Naive thymus-derived CD4-positive, alpha-beta T cell (primary cell): ENCODE data around the gene RPS6KA1. TPM values are rescaled to one million over a fixed set of nuclear protein-coding genes. Genes with fewer than 3 reads are reported as not detected.

ENCODE experiments used
- ATAC-seq: fragments of 150-1000 bp; cut with Tn5 transposase; 2 replicates; pipeline ENCODE4 v1.10.0; 2021; ENCODE audit warnings: mild to moderate bottlenecking, moderate library complexity
- CTCF ChIA-PET: fragments of 350-600 bp; sonication (Branson Sonifier 250); formaldehyde crosslinking; loops from one replicate; lab custom pipeline; 2021; ENCODE audit warnings: antibody characterized with exemption; lab: Charles Lee
- POLR2A ChIA-PET: fragments of 350-600 bp; sonication (Branson Sonifier 250); formaldehyde crosslinking; loops from one replicate; lab custom pipeline; 2021; ENCODE audit warnings: antibody characterized with exemption, inconsistent platforms; lab: Charles Lee
- DNase-seq, 9 donors: peaks; one replicate each; pipeline versions ENCODE4 v3.0.0 to v3.0.0-alpha.2; 2020 to 2022; ENCODE audit warnings: mixed read lengths in 1 of 9
- H3K27ac ChIP-seq: one replicate; pipeline ENCODE4 v1.7.0; 2013; ENCODE audit warnings: mild to moderate bottlenecking, low read depth, low read length, moderate library complexity
- H3K27me3 ChIP-seq, 2 donors: one replicate each; pipeline ENCODE4 v1.7.0; 2013; ENCODE audit warnings: low read length in 2 of 2, mild to moderate bottlenecking in 2 of 2, moderate library complexity in 2 of 2; ENCODE audit not compliant: control insufficient read depth in 2 of 2, insufficient read depth in 2 of 2
- H3K36me3 ChIP-seq, 3 experiments: 1 replicate in 2 of 3; 2 replicates in 1 of 3; pipeline ENCODE4 v1.7.0; 2013; ENCODE audit warnings: low read length in 3 of 3, mild to moderate bottlenecking in 3 of 3, moderate library complexity in 1 of 3; ENCODE audit not compliant: insufficient read depth in 3 of 3, control insufficient read depth in 2 of 3
- H3K4me1 ChIP-seq, 2 donors: one replicate each; pipeline ENCODE4 v1.7.0; 2013; ENCODE audit warnings: low read length in 2 of 2, mild to moderate bottlenecking in 2 of 2, moderate library complexity in 1 of 2; ENCODE audit not compliant: control insufficient read depth in 2 of 2, insufficient read depth in 2 of 2
- H3K4me3 ChIP-seq: 2 replicates; pipeline ENCODE4 v1.7.0; 2013; ENCODE audit warnings: mild to moderate bottlenecking, low read length
- H3K9me3 ChIP-seq, 3 experiments: 1 replicate in 2 of 3; 2 replicates in 1 of 3; pipeline ENCODE4 v1.7.0; 2013; ENCODE audit warnings: low read length in 3 of 3; ENCODE audit not compliant: control insufficient read depth in 2 of 3
- H3K27ac Mint-ChIP-seq, 9 donors: one replicate each; pipeline ENCODE4 v1.8.0; 2020 to 2022; ENCODE audit warnings: mixed read lengths in 9 of 9, mild to moderate bottlenecking in 8 of 9, moderate library complexity in 5 of 9, inconsistent platforms in 2 of 9
- H3K27me3 Mint-ChIP-seq, 5 donors: one replicate each; pipeline ENCODE4 v1.8.0; 2021 to 2022; ENCODE audit warnings: mixed read lengths in 5 of 5, mild to moderate bottlenecking in 1 of 5
- H3K36me3 Mint-ChIP-seq, 5 donors: one replicate each; pipeline ENCODE4 v1.8.0; 2020 to 2022; ENCODE audit warnings: mixed read lengths in 5 of 5, mild to moderate bottlenecking in 3 of 5, inconsistent platforms in 1 of 5
- H3K4me1 Mint-ChIP-seq, 7 donors: one replicate each; pipeline ENCODE4 v1.8.0; 2020 to 2022; ENCODE audit warnings: mixed read lengths in 7 of 7, mild to moderate bottlenecking in 3 of 7, inconsistent platforms in 1 of 7
- H3K4me3 Mint-ChIP-seq, 10 donors: one replicate each; pipeline ENCODE4 v1.8.0; 2020 to 2022; ENCODE audit warnings: mild to moderate bottlenecking in 10 of 10, mixed read lengths in 10 of 10, moderate library complexity in 6 of 10, inconsistent platforms in 2 of 10
- H3K9me3 Mint-ChIP-seq, 11 donors: one replicate each; pipeline ENCODE4 v1.8.0; 2020 to 2022; ENCODE audit warnings: mixed read lengths in 11 of 11, mild to moderate bottlenecking in 4 of 11, inconsistent platforms in 1 of 11, moderate library complexity in 1 of 11
- intact Hi-C, 2 donors: fragments of 100-400 bp; cut with micrococcal nuclease; formaldehyde crosslinking; loops; one replicate each; pipeline ENCODE4 v1.15.1; 2023
- polyA plus RNA-seq, 2 donors: library from polyadenylated mRNA; unstranded; fragments of 300-500 nt; fragmentation: Illumina TruSeq; gene quantifications; one replicate each; pipeline ENCODE4 v1.2.3, GENCODE V29; 2021
- total RNA-seq, 6 experiments: library from RNA in 5 of 6; stranded (reverse) in 5 of 6; gene quantifications; 1 replicate in 5 of 6; 2 replicates in 1 of 6; pipeline ENCODE4 v1.2.3 and lab custom pipeline; 2021 to 2026

Gene RPS6KA1
- total and polyA plus RNA-seq, 7 experiments from 2014 or later: 53.8 to 205 (median 109) TPM

DNA sequence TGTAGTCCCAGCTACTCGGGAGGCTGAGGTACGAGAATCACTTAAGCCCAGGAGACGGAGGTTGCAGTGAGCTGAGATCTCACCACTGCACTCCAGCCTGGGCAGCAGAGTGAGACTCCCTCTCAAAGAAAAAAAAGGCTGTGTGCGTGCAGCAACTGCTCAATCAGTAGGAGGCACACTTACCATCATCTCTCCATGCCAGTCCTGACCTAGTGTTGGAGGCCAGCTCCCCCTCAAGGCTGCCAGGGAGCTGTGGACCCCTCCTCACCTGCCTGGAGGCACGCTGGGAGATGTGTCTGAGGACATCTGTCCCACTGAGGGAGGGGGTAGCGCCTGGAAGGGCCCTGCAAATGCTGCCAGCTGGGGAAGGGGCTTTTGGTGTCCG is 11.9 kb downstream of the RPS6KA1 start:
- Histone ChIP-seq H3K27ac (peak overlapping the region; percentile 71), H3K27me3 (no peaks in the 10 kb centered on the region), H3K4me3 (peak overlapping the region; percentile 22), H3K4me1 (peaks cover 70 to 82% of the 10 kb centered on the region in 2 donors), H3K9me3 (no peaks in the 10 kb centered on the region), H3K36me3 (peaks cover 0 to 3% (median 0%) of the 10 kb centered on the region in 3 experiments)
- intact Hi-C loops: loop anchor here (2.0 to 10.0 kb wide), 3 partner anchors 56 to 257 kb away; partner anchors contain the start of gene SH3BGRL3 (in 1 of the 2)
- Mint-ChIP-seq H3K27me3 (no peaks in the 10 kb centered on the region), H3K4me1 (peaks cover 76 to 90% (median 77%) of the 10 kb centered on the region in 7 donors), H3K36me3 (peaks cover 0 to 18% (median 0%) of the 10 kb centered on the region in 5 donors), H3K9me3 (peaks cover 0 to 2% (median 0%) of the 10 kb centered on the region in 11 donors), H3K4me3 (peak overlapping the region; percentile 75 to 91 (median 84)), H3K27ac (peak overlapping the region; percentile 82 to 99 (median 96))
- DNase-seq (no peak), ATAC-seq (no peak)
- ChIA-PET CTCF (interaction anchor here (0.7 to 4.4 kb wide), 17 partner anchors 8 to 560 kb away, joined by 3 to 19 read pairs (median 4); no protein-coding TSS in a partner anchor), POLR2A (interaction anchor here (0.8 to 5.4 kb wide), 9 partner anchors 10 to 247 kb away, joined by 3 to 42 read pairs (median 6); partner anchors contain the start of genes PIGV and RPS6KA1)

DNA sequence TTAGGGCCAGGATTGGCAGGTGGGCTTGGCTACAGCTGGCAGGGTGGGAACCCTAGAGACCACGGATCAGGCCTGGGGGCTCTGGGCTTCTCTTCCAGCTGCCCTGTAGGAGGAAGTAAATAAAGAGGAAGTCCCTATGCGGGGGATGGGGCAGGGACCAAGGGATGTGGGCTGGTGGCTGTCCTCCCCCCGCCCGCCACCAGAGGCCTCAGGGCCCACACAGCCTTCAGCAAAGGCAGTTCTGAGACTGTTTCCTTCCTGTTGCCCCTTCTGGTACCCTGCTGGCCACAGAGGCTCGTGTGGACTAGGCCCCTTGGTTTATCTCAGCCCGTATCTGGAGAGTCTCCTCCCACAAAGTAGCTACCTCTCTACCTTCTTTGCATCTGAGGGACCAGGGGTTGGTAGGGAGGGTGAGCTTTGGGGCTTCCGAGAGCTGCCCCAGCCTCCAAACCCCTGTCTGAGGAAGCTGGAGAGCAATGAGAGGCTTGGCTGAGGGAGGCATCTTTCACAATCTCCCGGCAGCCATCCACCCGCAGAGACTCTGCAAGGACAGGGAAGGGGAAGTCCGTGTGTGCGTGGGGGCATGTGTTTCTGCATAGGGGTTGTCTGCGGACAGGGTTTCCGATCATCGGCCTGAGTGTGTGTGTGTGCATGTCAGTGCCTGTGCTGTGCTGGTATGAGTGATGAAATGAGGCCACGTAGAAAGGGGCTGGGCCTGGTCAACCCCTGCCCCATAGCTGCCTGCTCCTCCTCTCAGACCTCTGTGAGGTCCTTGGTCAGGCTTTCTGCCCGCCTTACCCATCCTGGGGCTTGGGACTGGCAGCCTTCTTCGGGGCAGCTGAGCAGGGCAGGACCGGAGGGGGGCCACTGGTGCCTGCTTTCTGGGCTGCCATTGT is 12.5 kb downstream of the RPS6KA1 start:
- intact Hi-C loops: loop anchor here (1.0 to 10.0 kb wide), 4 partner anchors 12 to 257 kb away; partner anchors contain the start of gene SH3BGRL3 (in 1 of the 2)

DNA sequence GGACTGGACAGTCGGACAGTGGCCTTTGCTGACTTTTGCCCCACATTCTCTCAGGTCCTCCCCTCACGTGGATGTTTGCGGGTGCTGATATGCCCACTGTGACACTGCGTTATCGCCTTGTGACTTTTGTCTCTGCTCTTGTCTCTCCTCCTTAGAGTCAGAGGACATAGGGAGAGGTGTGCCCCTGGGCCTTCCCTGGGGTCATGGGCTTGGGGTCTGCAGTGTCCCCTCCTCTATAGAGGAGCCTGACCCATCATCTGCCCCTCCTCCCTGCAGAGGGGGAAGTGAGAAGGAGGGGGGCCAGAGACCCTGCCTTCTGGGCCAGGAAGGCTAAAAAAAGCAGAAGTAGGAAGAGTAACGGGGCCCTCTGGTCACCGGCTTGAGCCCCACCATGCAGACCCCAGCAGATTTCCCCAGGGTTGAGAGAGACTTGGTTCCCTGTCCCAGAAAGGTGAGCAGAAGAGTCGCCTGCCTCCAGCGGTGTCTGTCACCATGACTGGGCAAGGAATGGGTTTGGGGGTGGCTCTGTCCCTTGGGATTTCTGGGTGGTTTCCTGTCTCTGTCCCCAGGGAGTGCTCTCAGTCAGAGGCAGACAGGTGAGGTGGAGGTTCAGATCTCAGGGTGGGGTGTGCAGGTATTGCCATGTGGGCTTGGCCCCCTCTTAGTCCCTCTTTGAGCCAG is 13.3 kb downstream of the RPS6KA1 start:
- no peaks in the 10 kb centered on the region for H3K27me3 Mint-ChIP-seq
- Histone ChIP-seq H3K27me3 (no peaks in the 10 kb centered on the region), H3K4me1 (peaks cover 84 to 90% of the 10 kb centered on the region in 2 donors), H3K36me3 (peaks cover 0 to 13% (median 4%) of the 10 kb centered on the region in 3 experiments), H3K27ac (peak overlapping the region; percentile 71), H3K4me3 (peak overlapping the region; percentile 33), H3K9me3 (no peaks in the 10 kb centered on the region)
- intact Hi-C loops: loop anchor here (1.0 to 10.0 kb wide), 3 partner anchors 13 to 258 kb away; partner anchors contain the start of gene SH3BGRL3 (in 1 of the 2)
- peak overlapping the region; percentile 82 to 99 (median 96) for H3K27ac Mint-ChIP-seq
- ATAC-seq: no peak
- CTCF ChIA-PET: interaction anchor here (0.9 to 4.4 kb wide), 5 partner anchors 11 to 56 kb away, joined by 3 to 19 read pairs (median 4); no protein-coding TSS in a partner anchor
- POLR2A ChIA-PET: interaction anchor here (1.0 to 5.4 kb wide), 3 partner anchors 42 to 153 kb away, joined by 3 to 34 read pairs (median 3); partner anchors contain the start of gene ARID1A
- H3K9me3 Mint-ChIP-seq: peaks cover 0 to 2% (median 0%) of the 10 kb centered on the region in 11 donors
- peaks cover 0 to 32% (median 8%) of the 10 kb centered on the region in 5 donors for H3K36me3 Mint-ChIP-seq
- H3K4me3 Mint-ChIP-seq: peak overlapping the region; percentile 51 to 91 (median 84)
- H3K4me1 Mint-ChIP-seq: peaks cover 82 to 94% (median 89%) of the 10 kb centered on the region in 7 donors
- no peak for DNase-seq

More for the DNA sequence above, 12.5 kb downstream of the RPS6KA1 start:
- Histone ChIP-seq H3K27me3 (no peaks in the 10 kb centered on the region), H3K36me3 (peaks cover 0 to 6% (median 3%) of the 10 kb centered on the region in 3 experiments), H3K4me1 (peaks cover 77 to 89% of the 10 kb centered on the region in 2 donors), H3K4me3 (peak overlapping the region; percentile 33), H3K9me3 (no peaks in the 10 kb centered on the region), H3K27ac (peak overlapping the region; percentile 71)
- POLR2A ChIA-PET: interaction anchor here (0.5 to 5.4 kb wide), 11 partner anchors 9 to 247 kb away, joined by 3 to 42 read pairs (median 4); partner anchors contain the start of genes ARID1A, PIGV and RPS6KA1
- H3K9me3 Mint-ChIP-seq: peaks cover 0 to 2% (median 0%) of the 10 kb centered on the region in 11 donors
- peak; percentile 56 to 84 (median 66) for DNase-seq
- H3K27ac Mint-ChIP-seq: peak overlapping the region; percentile 82 to 99 (median 96)
- peaks cover 80 to 94% (median 83%) of the 10 kb centered on the region in 7 donors for H3K4me1 Mint-ChIP-seq
- peak; percentile 72 for ATAC-seq
- peak overlapping the region; percentile 75 to 91 (median 84) for H3K4me3 Mint-ChIP-seq
- CTCF ChIA-PET: interaction anchor here (0.8 to 4.4 kb wide), 17 partner anchors 9 to 561 kb away, joined by 3 to 19 read pairs (median 4); no protein-coding TSS in a partner anchor
- H3K27me3 Mint-ChIP-seq: no peaks in the 10 kb centered on the region
- peaks cover 0 to 24% (median under 1%) of the 10 kb centered on the region in 5 donors for H3K36me3 Mint-ChIP-seq

DNA sequence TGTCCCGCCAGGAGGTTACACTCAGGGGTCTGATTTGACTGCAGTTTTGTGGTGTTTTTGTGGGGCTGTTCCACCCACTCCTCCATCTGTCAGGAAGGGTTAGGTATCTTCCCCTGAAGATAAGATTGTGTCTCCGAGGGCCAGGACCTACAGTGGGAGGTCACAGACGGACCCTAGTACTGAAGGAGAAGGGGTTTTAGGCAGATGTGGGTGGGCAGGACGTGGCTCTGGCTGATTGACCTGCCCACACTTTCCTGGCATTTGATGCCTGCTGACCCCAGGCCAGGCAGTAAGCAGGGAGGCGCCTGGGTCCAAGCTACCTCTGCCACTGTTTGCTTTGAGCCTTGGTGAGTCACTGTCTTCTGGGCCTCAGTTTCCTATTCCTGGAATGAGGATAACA is 13.9 kb downstream of the RPS6KA1 start:
- H3K27me3 ChIP-seq: no peaks in the 10 kb centered on the region
- Mint-ChIP-seq H3K27ac (peak overlapping the region; percentile 82 to 99 (median 96)), H3K4me3 (peak overlapping the region; percentile 8 to 91 (median 78)), H3K4me1 (peaks cover 82 to 94% (median 89%) of the 10 kb centered on the region in 7 donors), H3K36me3 (peaks cover 0 to 37% (median 13%) of the 10 kb centered on the region in 5 donors), H3K27me3 (no peaks in the 10 kb centered on the region), H3K9me3 (peaks cover 0 to 2% (median 0%) of the 10 kb centered on the region in 11 donors)
- ATAC-seq (no peak), DNase-seq (no peak)
- peaks cover 0 to 19% (median 7%) of the 10 kb centered on the region in 3 experiments for H3K36me3 ChIP-seq
- H3K9me3 ChIP-seq: no peaks in the 10 kb centered on the region
- H3K27ac ChIP-seq: peak overlapping the region; percentile 71
- ChIA-PET CTCF (no interaction called here), POLR2A (interaction anchor here (1.0 kb wide), 1 partner anchor 43 kb away, joined by 3 read pairs; no protein-coding TSS in a partner anchor)
- peaks cover 81 to 88% of the 10 kb centered on the region in 2 donors for H3K4me1 ChIP-seq
- intact Hi-C loops: loop anchor here (5.0 to 10.0 kb wide), 2 partner anchors 54 to 259 kb away; partner anchors contain the start of gene SH3BGRL3 (in 1 of the 2)
- no peak overlapping the region for H3K4me3 ChIP-seq

DNA sequence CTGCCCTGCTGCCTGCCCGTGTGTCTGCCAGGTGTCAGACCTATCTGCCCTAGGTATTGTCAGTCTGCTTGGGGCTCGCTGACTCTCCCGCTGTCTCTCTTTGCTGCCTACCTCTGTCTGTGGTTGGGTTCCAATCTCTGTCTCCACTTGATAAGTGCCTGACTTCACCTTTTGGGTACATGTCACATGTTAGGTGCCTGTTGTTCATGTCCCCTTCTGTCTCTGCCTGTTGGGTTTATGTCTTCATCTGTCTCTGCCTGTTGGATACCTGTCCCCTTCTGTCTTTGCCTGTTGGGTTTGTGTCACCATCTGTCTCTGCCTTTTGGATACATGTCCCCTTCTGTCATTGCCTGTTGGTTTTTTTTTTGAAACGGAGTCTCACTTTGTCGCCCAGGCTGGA is 14.6 kb downstream of the RPS6KA1 start:
- intact Hi-C loops: loop anchor here (2.0 to 10.0 kb wide), 5 partner anchors 15 to 259 kb away; partner anchors contain the start of genes RPS6KA1 (in 1 of the 2) and SH3BGRL3 (in 1 of the 2)
- H3K27me3 ChIP-seq: no peaks in the 10 kb centered on the region
- DNase-seq: no peak
- no peak overlapping the region for H3K4me3 ChIP-seq
- Mint-ChIP-seq H3K27ac (peak overlapping the region; percentile 46 to 99 (median 93)), H3K27me3 (no peaks in the 10 kb centered on the region), H3K9me3 (peaks cover 0 to 2% (median 0%) of the 10 kb centered on the region in 11 donors), H3K36me3 (peaks cover 0 to 39% (median 17%) of the 10 kb centered on the region in 5 donors), H3K4me1 (peaks cover 79 to 93% (median 84%) of the 10 kb centered on the region in 7 donors), H3K4me3 (peak overlapping the region in 8 of 10 donors; percentile 0 to 89 (median 66))
- CTCF ChIA-PET: no interaction called here
- peaks cover 0 to 25% (median 7%) of the 10 kb centered on the region in 3 experiments for H3K36me3 ChIP-seq
- no peak for ATAC-seq
- H3K9me3 ChIP-seq: no peaks in the 10 kb centered on the region
- POLR2A ChIA-PET: interaction anchor here (1.0 kb wide), 1 partner anchor 44 kb away, joined by 3 read pairs; no protein-coding TSS in a partner anchor
- H3K27ac ChIP-seq: peak overlapping the region; percentile 0
- peaks cover 76 to 81% of the 10 kb centered on the region in 2 donors for H3K4me1 ChIP-seq
